ENCODE measurements around the gene NPRL2. TPM values are rescaled to one million over a fixed set of nuclear protein-coding genes. Genes with fewer than 3 reads are reported as not detected.

Gene NPRL2
- total and polyA plus RNA-seq, 5 experiments from 2014 or later: 36.2 to 63.8 (median 45.3) TPM

DNA sequence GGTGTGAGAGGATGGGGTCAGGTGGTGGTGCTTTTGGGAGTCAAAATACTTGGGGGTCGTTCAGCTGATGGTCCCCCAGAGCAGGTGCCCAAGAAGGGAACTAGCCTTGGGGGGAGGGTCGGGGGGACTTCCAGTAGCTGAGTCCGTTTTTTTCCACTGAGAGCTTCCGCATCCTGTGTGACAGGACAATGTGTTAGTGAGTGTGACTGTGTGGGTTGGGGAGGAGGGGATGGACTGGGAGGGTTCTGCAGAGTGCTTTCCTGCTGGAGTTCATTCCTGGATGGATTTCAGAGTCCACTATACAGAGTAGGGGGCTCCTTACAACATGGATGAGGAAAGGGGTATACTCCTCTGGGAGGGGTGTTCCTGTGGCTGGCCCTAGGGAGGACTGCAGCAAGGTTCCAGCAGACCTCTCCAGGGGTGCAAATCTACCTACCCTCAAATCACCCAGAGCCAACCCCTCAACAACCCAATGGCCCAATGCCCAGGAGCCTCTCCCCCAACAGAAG, 27.4 kb downstream of the NPRL2 start:
- ATAC-seq (no peak), DNase-seq (no peak)
- peaks cover 0 to 3% (median 0%) of the 10 kb centered on the region in 3 donors for H3K36me3 Mint-ChIP-seq
- H3K9me3 Mint-ChIP-seq: no peaks in the 10 kb centered on the region
- H3K27ac Mint-ChIP-seq: peak overlapping the region in 8 of 10 donors; percentile 5 to 77 (median 52)
- peak overlapping the region in 6 of 10 donors; percentile 27 to 86 (median 62) for H3K4me3 Mint-ChIP-seq
- H3K4me1 Mint-ChIP-seq: peaks cover 12 to 59% (median 49%) of the 10 kb centered on the region in 4 donors
- H3K27me3 Mint-ChIP-seq: no peaks in the 10 kb centered on the region
- POLR2A ChIA-PET: interaction anchor here (1.0 to 5.7 kb wide), 5 partner anchors 12 to 983 kb away, joined by 3 to 53 read pairs (median 3); partner anchors contain the start of genes HYAL3, IFRD2, NAA80 and RASSF1

GRCh38 chr3:50322386-50323091, 28.0 kb downstream of the NPRL2 start, which contains the start of gene HYAL2:
HYAL2 (minus strand) TSS chr3:50322745; CDS start chr3:50320489, 2,256 bp downstream.
- Mint-ChIP-seq H3K9me3 (no peaks in the 10 kb centered on the region), H3K36me3 (peaks cover 0 to 3% (median 0%) of the 10 kb centered on the region in 3 donors), H3K4me3 (peak within 1 kb of the TSS; percentile 79 to 92 (median 86)), H3K27ac (peak within 1 kb of the TSS; percentile 73 to 97 (median 93)), H3K4me1 (peaks cover 13 to 58% (median 46%) of the 10 kb centered on the region in 4 donors), H3K27me3 (no peaks in the 10 kb centered on the region)
- DNase-seq: no peak
- POLR2A ChIA-PET: interaction anchor here (1.0 to 5.7 kb wide), 8 partner anchors 12 to 982 kb away, joined by 3 to 53 read pairs (median 4); partner anchors contain the start of genes HYAL3, IFRD2, NAA80 and RASSF1
- ATAC-seq: no peak

DNA sequence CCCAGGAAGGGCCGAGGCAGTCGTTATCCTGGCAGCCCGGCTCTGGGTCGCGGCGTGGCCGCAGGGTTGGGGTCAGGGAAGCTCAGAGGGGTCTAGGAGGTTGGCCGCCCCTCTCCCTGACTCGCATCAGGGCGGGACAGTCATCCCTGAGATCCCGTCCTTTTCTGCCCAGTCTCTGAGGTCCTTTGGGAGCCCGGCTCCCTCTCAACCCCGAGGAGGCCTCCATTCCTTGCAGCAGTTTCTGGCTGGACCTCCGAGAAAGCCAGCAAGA, 28.5 kb downstream of the NPRL2 start:
- Mint-ChIP-seq H3K27ac (peak overlapping the region in 2 of 10 donors; percentile 66 to 95), H3K4me3 (peak overlapping the region in 7 of 10 donors; percentile 79 to 92 (median 87)), H3K9me3 (no peaks in the 10 kb centered on the region), H3K27me3 (no peaks in the 10 kb centered on the region), H3K4me1 (peaks cover 13 to 56% (median 44%) of the 10 kb centered on the region in 4 donors), H3K36me3 (peaks cover 0 to 3% (median 0%) of the 10 kb centered on the region in 3 donors)
- DNase-seq (no peak), ATAC-seq (no peak)
- POLR2A ChIA-PET: interaction anchor here (0.7 to 5.7 kb wide), 10 partner anchors 13 to 982 kb away, joined by 3 to 53 read pairs (median 4); partner anchors contain the start of genes CYB561D2, HYAL3, IFRD2 and NAA80

DNA sequence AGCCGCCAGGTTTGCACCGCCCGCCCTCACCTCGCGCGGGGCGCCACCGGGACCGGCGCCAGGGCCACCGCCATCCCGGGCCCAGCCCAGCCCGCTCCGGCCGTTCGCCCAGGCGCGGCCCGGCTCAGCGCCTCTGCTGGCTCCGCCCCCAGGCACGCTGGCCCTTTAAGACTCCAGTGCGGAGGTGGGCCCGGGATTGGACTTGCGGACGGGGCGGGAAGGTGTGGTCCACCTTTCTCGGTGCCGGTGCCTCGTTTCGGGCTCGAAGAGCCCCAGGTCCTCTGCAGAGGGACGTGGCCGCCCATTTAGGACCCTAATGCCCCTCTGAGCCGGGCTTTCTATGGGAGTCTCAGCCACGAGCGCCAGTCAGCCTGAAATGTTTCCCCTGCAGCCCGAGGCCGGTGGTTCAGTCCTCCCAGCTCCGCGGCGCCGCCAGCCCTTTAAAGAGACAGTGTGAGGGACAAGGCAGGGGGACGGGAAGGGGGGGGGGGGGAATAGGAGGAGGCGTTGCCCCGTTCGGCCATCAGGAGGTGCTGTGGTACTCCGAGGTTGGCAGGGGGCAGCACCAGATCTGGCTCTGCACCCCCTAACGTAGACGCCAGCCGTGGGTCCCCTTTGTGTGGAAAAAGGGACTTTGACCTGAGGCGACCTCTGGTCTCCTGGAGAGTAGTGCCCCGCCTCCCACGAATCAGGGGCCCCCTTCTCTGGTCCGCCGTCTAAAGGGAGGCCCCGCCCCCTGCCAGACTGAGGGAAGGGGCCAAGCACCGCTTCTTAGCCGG, 29.1 kb downstream of the NPRL2 start:
- Mint-ChIP-seq H3K4me1 (peaks cover 18 to 56% (median 45%) of the 10 kb centered on the region in 4 donors), H3K9me3 (no peaks in the 10 kb centered on the region), H3K27ac (peak overlapping the region; percentile 73 to 97 (median 93)), H3K4me3 (peak overlapping the region; percentile 79 to 92 (median 86)), H3K27me3 (no peaks in the 10 kb centered on the region), H3K36me3 (peaks cover 0 to 3% (median 0%) of the 10 kb centered on the region in 3 donors)
- POLR2A ChIA-PET: interaction anchor here (0.6 to 5.7 kb wide), 12 partner anchors 10 to 981 kb away, joined by 3 to 53 read pairs (median 4); partner anchors contain the start of genes CYB561D2, HYAL3, IFRD2 and NAA80
- peak; percentile 74 to 78 for ATAC-seq
- DNase-seq: peak; percentile 70 to 90 (median 78)

DNA sequence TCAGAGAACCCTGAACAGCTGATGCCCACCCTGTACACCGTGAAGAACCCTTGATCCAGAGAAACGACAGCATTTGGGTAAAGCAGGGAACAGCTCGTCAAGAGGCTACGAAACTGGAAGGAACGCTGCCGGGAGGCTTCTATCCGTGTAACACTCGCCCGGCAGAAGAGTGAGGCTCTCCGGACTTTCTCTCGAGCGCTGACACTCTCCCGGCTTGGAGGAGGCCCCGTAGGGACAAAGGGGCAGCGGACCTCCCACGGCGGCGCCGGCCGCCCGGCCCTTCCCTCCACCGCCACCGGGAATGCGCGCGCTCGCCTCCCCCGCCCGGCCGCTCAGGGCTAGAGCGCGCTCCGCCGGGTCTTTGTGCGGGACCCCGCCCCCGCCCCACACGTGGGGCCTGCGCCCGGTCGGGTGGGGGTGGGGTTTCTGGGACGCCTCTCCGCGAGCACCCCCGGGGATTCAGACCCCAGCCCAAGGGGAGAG, 29.7 kb downstream of the NPRL2 start:
- peak; percentile 44 to 58 for ATAC-seq
- Mint-ChIP-seq H3K4me1 (peaks cover 22 to 56% (median 47%) of the 10 kb centered on the region in 4 donors), H3K4me3 (peak overlapping the region; percentile 81 to 97 (median 92)), H3K27me3 (no peaks in the 10 kb centered on the region), H3K9me3 (no peaks in the 10 kb centered on the region), H3K36me3 (peaks cover 0 to 3% (median 0%) of the 10 kb centered on the region in 3 donors), H3K27ac (peak overlapping the region; percentile 73 to 95 (median 91))
- peak in 5 of 10 donors; percentile 23 to 78 (median 56) for DNase-seq
- POLR2A ChIA-PET: interaction anchor here (0.6 to 5.7 kb wide), 9 partner anchors 10 to 30 kb away, joined by 3 to 53 read pairs (median 6); partner anchors contain the start of genes CYB561D2, HYAL3, IFRD2 and NAA80

DNA sequence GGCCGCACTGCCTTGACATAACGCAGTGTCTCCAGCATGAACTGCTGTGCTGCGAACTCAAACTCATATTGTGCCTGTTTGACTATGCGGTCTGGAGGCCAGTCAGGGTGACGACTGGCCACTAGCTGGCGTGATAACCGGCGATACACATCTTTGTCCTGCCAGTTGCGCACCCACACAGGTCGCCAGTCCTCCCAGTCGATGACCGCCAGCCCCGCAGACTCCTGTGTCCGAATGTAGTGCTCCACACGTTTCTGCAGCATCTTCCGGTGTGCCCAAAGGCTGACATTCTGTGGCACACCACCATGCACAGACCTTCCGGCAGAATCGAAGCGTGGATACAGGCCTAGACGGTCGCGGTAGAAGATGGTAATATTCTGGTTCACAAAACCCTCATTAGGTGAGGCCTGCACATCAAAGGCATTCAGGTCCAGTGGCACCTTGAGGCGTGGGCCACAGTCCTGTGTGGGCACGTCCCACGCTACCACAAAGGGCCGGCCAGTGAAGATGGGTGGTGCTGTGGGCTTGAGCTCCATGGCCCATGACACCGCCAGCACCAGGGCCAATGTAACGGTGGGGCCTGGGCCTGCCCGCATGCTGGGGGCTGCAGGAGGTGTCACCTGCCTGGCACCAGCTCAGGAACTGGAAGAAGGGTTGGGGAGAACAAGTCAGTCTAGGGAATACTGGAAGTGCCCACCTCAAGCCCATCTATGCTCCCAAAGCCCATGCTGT, 30.5 kb downstream of the NPRL2 start:
- Mint-ChIP-seq H3K9me3 (no peaks in the 10 kb centered on the region), H3K36me3 (peaks cover 0 to 3% (median 0%) of the 10 kb centered on the region in 3 donors), H3K4me1 (peaks cover 22 to 62% (median 48%) of the 10 kb centered on the region in 4 donors), H3K4me3 (peak overlapping the region; percentile 81 to 97 (median 92)), H3K27ac (peak overlapping the region in 7 of 10 donors; percentile 52 to 94 (median 91)), H3K27me3 (no peaks in the 10 kb centered on the region)
- DNase-seq (no peak), ATAC-seq (no peak)
- POLR2A ChIA-PET: interaction anchor here (0.6 to 5.7 kb wide), 7 partner anchors 11 to 28 kb away, joined by 3 to 53 read pairs (median 6); partner anchors contain the start of genes HYAL3, IFRD2, NAA80 and RASSF1

DNA sequence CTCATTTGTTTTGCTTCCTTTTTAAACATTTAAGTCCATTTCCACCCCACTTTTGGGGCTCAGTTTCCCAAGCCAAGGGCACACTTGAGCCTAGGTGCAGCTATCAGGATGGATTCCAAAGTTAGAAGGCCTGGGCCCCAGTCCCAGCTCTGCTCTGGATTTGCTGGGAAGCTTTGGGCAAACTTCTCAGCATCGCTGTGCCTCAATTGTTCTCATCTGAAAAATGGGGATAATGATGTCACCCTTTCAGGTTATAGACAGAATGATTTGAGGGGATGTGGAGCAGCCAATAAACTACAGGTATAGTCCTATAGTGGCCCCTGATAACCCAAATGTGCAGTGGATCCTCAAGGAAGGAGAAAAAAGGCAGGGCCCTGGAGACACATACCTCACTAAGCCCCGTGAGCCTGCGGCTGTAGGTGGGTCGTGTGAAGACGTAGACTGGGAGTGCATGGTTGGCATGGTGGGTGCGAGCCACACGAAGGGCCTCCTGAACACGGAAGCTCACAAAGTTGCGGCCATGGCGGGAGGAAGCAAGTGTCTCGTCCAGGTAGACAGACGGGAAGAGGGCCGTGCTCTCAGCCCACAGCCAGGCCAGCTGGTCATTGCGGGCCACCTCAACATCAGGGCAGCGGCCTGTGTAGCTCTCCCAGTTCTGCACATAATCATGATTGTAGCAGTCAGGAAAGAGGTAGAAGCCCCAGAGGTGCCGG, 31.2 kb downstream of the NPRL2 start:
- Mint-ChIP-seq H3K4me1 (peaks cover 19 to 55% (median 44%) of the 10 kb centered on the region in 4 donors), H3K9me3 (no peaks in the 10 kb centered on the region), H3K27ac (peak overlapping the region in 2 of 10 donors; percentile 67 to 69), H3K27me3 (no peaks in the 10 kb centered on the region), H3K36me3 (no peaks in the 10 kb centered on the region), H3K4me3 (peak overlapping the region; percentile 12 to 96 (median 46))
- DNase-seq (no peak), ATAC-seq (no peak)
- POLR2A ChIA-PET: interaction anchor here (0.8 to 5.7 kb wide), 5 partner anchors 9 to 28 kb away, joined by 3 to 53 read pairs (median 16); partner anchors contain the start of genes HYAL3, IFRD2, NAA80 and RASSF1

- no peaks in the 10 kb centered on the region for H3K9me3 Mint-ChIP-seq
- ATAC-seq (no peak), DNase-seq (no peak)
- POLR2A ChIA-PET: interaction anchor here (0.8 to 3.4 kb wide), 5 partner anchors 9 to 27 kb away, joined by 3 to 17 read pairs (median 9); partner anchors contain the start of genes HYAL3, IFRD2, NAA80 and TUSC2
- peak overlapping the region in 3 of 10 donors; percentile 49 to 74 (median 68) for H3K27ac Mint-ChIP-seq
- peak overlapping the region in 6 of 10 donors; percentile 9 to 95 (median 48) for H3K4me3 Mint-ChIP-seq
- no peaks in the 10 kb centered on the region for H3K27me3 Mint-ChIP-seq
- H3K36me3 Mint-ChIP-seq: no peaks in the 10 kb centered on the region
- H3K4me1 Mint-ChIP-seq: peaks cover 19 to 55% (median 45%) of the 10 kb centered on the region in 4 donors
Observed at GRCh38 chr3:50318615-50319014, 32.0 kb downstream of the NPRL2 start.

- Mint-ChIP-seq H3K9me3 (no peaks in the 10 kb centered on the region), H3K4me3 (peak overlapping the region in 4 of 10 donors; percentile 9 to 95 (median 52)), H3K36me3 (no peaks in the 10 kb centered on the region), H3K4me1 (peaks cover 19 to 55% (median 43%) of the 10 kb centered on the region in 4 donors), H3K27me3 (no peaks in the 10 kb centered on the region), H3K27ac (peak overlapping the region in 1 of 10 donors; percentile 49)
- POLR2A ChIA-PET: interaction anchor here (0.8 to 4.7 kb wide), 6 partner anchors 10 to 26 kb away, joined by 3 to 27 read pairs (median 6); partner anchors contain the start of genes HYAL3, IFRD2, NAA80 and TUSC2
- ATAC-seq (no peak), DNase-seq (no peak)
Observed at GRCh38 chr3:50318163-50318562, 32.4 kb downstream of the NPRL2 start.

DNA sequence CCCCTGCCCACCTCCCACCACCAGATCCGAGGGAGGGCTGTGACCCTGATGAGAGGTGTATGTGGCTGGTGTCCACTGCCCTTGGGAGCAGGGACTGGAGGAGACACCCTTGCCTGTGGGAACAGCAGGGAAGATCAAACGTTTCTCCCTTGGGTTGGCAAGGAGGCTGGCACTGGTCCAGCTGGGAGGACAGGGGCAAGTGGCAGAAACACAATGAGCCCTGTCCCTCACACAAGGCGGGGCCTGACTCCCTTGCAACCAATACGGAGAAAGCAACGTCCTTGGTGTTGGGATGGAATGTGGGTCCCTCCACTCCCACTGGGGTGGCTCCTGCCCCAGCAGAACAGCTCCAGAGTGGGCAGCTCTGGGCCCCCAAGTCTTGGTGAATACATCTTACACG, 33.3 kb downstream of the NPRL2 start:
- no peak for ATAC-seq
- Mint-ChIP-seq H3K9me3 (no peaks in the 10 kb centered on the region), H3K4me1 (peaks cover 19 to 51% (median 40%) of the 10 kb centered on the region in 4 donors), H3K27me3 (no peaks in the 10 kb centered on the region), H3K4me3 (peak overlapping the region in 1 of 10 donors; percentile 84), H3K36me3 (no peaks in the 10 kb centered on the region), H3K27ac (peak overlapping the region in 2 of 10 donors; percentile 91 to 93)
- POLR2A ChIA-PET: interaction anchor here (0.6 to 4.7 kb wide), 6 partner anchors 11 to 84 kb away, joined by 3 to 27 read pairs (median 6); partner anchors contain the start of genes HYAL3, IFRD2, NAA80 and TUSC2
- DNase-seq: no peak

All from naive thymus-derived CD8-positive, alpha-beta T cell (primary cell).